ENCODE measurements around the gene PDE6G. TPM values are rescaled to one million over a fixed set of nuclear protein-coding genes. Genes with fewer than 3 reads are reported as not detected.

PDE6G gene
- polyA plus RNA-seq, 3 donors from 2014 or later = 75.1 to 98.8 (median 81.4) TPM

DNA sequence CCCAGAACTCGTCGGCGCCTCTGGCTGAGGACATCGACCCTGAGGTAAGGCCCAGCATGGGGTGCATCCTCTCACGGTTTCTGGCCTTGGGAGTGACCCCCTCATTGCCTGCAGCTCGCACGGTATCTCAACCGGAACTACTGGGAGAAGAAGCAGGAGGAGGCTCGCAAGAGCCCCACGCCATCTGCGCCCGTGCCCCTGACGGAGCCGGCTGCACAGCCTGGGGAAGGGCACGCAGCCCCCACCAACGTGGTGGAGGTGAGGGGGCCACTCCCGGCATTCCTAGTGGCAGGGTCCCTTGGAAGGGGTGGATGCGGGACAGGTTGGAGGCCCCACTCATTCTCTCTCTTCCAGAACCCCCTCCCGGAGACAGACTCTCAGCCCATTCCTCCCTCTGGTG, 38.5 kb upstream of the PDE6G start:
- peaks cover 0 to 14% (median 0%) of the 10 kb centered on the region in 3 donors for H3K36me3 Mint-ChIP-seq
- H3K9me3 Mint-ChIP-seq = no peaks in the 10 kb centered on the region
- no peak overlapping the region for H3K27ac Mint-ChIP-seq
- peaks cover 2 to 6% (median 3%) of the 10 kb centered on the region in 3 donors for H3K27me3 Mint-ChIP-seq (ENCODE audit: low read depth in 3 of 3)
- no peaks in the 10 kb centered on the region for H3K4me1 Mint-ChIP-seq
- DNase-seq = no peak
- no peak overlapping the region for H3K4me3 Mint-ChIP-seq

DNA sequence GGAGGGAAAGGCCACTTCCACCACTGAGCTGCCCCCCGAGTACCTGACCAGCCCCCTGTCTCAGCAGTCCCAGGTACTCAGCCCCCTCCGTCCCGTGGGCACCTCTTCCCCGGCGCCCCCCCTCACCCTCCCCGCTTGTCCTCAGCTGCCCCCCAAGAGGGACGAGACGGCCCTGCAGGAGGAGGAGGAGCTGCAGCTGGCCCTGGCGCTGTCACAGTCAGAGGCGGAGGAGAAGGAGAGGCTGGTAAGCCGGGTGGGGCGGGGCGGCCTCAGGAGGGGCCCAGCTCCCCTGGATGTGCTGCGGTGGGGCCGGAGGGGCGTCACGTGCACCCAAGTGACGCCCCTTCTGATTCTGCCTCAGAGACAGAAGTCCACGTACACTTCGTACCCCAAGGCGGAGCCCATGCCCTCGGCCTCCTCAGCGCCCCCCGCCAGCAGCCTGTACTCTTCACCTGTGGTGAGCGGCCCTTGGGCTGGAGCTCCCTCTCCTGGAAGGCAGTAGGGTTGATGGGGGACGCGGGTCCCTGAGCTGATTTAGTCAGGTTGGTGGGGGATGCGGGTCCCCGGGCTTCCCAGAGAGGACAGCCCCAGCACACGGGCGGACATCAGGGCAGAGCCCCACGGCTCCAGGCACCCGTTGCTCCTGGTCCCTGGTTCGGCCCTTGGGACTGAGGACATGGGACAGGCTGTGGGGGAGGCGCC, 37.3 kb upstream of the PDE6G start:
- Mint-ChIP-seq H3K4me3 (no peak overlapping the region), H3K36me3 (peaks cover 0 to 14% (median 4%) of the 10 kb centered on the region in 3 donors), H3K27me3 (ENCODE audit: low read depth in 3 of 3) (peaks cover 2 to 10% (median 3%) of the 10 kb centered on the region in 3 donors), H3K4me1 (peaks cover 0 to 6% of the 10 kb centered on the region in 2 donors), H3K9me3 (no peaks in the 10 kb centered on the region), H3K27ac (no peak overlapping the region)
- no peak for DNase-seq

DNA sequence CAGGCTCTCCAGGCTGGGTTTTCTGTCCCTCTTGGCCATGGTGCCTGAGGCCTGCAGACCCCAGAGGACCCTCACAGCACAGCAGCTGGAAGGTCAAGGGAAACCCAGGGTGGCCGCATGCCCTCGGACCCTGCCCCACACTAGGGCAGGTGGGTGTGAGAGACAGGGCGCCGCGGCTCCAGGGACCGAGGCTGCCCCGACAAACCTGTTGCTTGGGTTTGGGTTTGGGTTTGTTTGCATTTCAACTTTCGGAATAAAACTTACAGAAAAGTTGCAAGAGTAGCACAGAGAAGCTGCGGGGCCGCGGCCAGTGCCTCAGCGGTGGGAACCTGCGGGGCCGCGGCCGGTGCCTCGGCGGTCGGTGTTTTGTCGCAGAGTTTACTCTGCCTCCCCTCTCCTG, 35.3 kb upstream of the PDE6G start:
- Mint-ChIP-seq H3K9me3 (no peaks in the 10 kb centered on the region), H3K27me3 (ENCODE audit: low read depth in 3 of 3) (peaks cover 1 to 10% (median 2%) of the 10 kb centered on the region in 3 donors), H3K4me3 (no peak overlapping the region), H3K36me3 (peaks cover 0 to 5% (median 4%) of the 10 kb centered on the region in 3 donors), H3K27ac (no peak overlapping the region), H3K4me1 (peaks cover 0 to 11% of the 10 kb centered on the region in 2 donors)
- DNase-seq = no peak

DNA sequence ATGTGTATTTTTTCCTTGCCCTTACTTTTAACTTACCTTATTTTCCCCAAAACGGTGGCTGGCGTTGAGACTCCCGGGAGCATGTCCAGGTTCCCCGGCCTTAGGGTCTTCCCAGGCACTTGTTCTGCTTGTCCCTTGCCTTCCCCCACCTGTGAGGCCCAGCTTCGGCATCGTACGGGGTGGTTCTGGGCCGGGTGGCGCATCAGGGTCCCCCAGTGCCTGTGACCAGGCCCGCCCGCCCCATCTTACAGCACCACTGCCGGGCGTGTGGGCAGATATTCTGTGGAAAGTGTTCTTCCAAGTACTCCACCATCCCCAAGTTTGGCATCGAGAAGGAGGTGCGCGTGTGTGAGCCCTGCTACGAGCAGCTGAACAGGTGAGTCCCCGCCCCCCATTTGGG, 34.9 kb upstream of the PDE6G start:
- Mint-ChIP-seq H3K27me3 (ENCODE audit: low read depth in 3 of 3) (peaks cover 2 to 10% (median 3%) of the 10 kb centered on the region in 3 donors), H3K9me3 (no peaks in the 10 kb centered on the region), H3K4me3 (no peak overlapping the region), H3K4me1 (peaks cover 3 to 13% of the 10 kb centered on the region in 2 donors), H3K27ac (no peak overlapping the region), H3K36me3 (peaks cover 2 to 6% (median 5%) of the 10 kb centered on the region in 3 donors)
- no peak for DNase-seq

GRCh38 chr17:81690549-81690948, 34.2 kb upstream of the PDE6G start:
- H3K4me3 Mint-ChIP-seq = no peak overlapping the region
- peaks cover 3 to 7% (median 5%) of the 10 kb centered on the region in 3 donors for H3K36me3 Mint-ChIP-seq

DNA sequence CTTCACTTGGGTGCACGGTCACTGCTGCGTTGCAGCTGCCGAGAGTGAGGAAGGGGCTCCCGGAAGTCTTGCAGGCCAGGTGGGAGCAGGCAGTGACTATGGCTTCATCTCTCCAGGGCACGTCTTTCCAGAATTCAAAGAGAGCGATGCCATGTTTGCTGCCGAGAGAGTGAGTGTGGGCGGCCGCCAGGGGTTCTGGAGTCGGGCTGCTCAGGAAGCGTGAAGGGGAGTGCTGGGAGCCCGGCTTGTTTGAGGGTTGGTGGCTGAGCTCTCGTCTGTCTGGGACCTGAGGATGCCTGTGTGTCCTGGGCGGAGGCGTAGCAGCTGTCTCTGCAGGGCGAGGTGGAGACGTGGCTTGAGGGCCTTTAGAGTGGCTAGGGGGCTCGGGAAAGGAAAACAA, 33.7 kb upstream of the PDE6G start:
- H3K4me1 Mint-ChIP-seq = peaks cover 14 to 21% of the 10 kb centered on the region in 2 donors
- H3K27ac Mint-ChIP-seq = no peak overlapping the region
- DNase-seq = no peak
- H3K27me3 Mint-ChIP-seq (ENCODE audit: low read depth in 3 of 3) = peaks cover 2 to 9% (median 3%) of the 10 kb centered on the region in 3 donors
- H3K9me3 Mint-ChIP-seq = no peaks in the 10 kb centered on the region
- H3K4me3 Mint-ChIP-seq = no peak overlapping the region
- H3K36me3 Mint-ChIP-seq = peaks cover 3 to 7% (median 5%) of the 10 kb centered on the region in 3 donors

More at GRCh38 chr17:81690549-81690948, 34.2 kb upstream of the PDE6G start:
- H3K27me3 Mint-ChIP-seq (ENCODE audit: low read depth in 3 of 3) = peaks cover 2 to 10% (median 3%) of the 10 kb centered on the region in 3 donors
- peaks cover 9 to 17% of the 10 kb centered on the region in 2 donors for H3K4me1 Mint-ChIP-seq
- H3K27ac Mint-ChIP-seq = no peak overlapping the region
- no peaks in the 10 kb centered on the region for H3K9me3 Mint-ChIP-seq
- DNase-seq = no peak

DNA sequence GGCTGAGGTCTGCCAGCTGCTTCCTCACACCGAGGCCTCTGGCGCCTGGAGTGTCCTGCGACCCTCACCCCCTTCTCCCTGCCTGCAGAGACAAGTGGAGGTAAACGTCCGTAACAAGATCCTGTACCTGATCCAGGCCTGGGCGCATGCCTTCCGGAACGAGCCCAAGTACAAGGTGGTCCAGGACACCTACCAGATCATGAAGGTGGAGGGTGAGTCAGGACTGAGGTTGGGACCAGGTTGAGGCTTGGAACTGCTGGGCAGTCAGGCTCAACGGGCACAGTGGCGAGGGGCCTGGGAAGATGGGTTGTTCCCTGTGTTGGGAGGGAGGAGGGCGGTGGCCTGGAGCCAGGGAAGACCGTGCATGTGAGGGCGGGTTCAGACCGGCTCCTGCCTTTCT, 32.3 kb upstream of the PDE6G start:
- Mint-ChIP-seq H3K4me3 (no peak overlapping the region), H3K4me1 (peaks cover 26 to 31% of the 10 kb centered on the region in 2 donors), H3K36me3 (peaks cover 3 to 7% (median 5%) of the 10 kb centered on the region in 3 donors), H3K27me3 (ENCODE audit: low read depth in 3 of 3) (peaks cover 2 to 11% (median 5%) of the 10 kb centered on the region in 3 donors), H3K9me3 (no peaks in the 10 kb centered on the region), H3K27ac (no peak overlapping the region)
- DNase-seq = no peak

GRCh38 chr17:81687770-81688541, 31.6 kb upstream of the PDE6G start:
- H3K36me3 Mint-ChIP-seq = peaks cover 3 to 7% (median 5%) of the 10 kb centered on the region in 3 donors
- no peak overlapping the region for H3K27ac Mint-ChIP-seq
- DNase-seq = no peak
- no peaks in the 10 kb centered on the region for H3K9me3 Mint-ChIP-seq
- H3K4me3 Mint-ChIP-seq = peak overlapping the region in 1 of 5 donors; percentile 38
- H3K27me3 Mint-ChIP-seq (ENCODE audit: low read depth in 3 of 3) = peaks cover 3 to 15% (median 5%) of the 10 kb centered on the region in 3 donors
- peaks cover 31 to 34% of the 10 kb centered on the region in 2 donors for H3K4me1 Mint-ChIP-seq

DNA sequence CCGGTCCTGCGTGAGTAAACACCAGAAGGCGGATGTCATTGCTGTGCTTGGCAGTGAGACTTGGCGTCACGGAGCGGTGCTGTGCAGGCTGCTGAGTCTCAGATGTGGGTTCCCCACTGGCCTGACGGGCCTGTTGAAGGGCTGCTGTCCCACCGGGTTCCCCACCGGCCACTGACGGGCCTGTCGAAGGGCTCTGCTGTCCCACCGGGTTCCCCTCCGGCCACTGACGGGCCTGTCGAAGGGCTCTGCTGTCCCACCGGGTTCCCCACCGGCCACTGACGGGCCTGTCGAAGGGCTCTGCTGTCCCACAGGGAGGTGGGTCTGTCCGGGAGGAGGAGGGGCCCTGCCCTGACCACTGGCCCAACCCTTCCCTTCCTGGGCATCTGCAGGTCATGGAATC, 30.3 kb upstream of the PDE6G start:
- Mint-ChIP-seq H3K4me3 (no peak overlapping the region), H3K27me3 (ENCODE audit: low read depth in 3 of 3) (peaks cover 3 to 16% (median 5%) of the 10 kb centered on the region in 3 donors), H3K4me1 (peaks cover 37 to 41% of the 10 kb centered on the region in 2 donors), H3K27ac (no peak overlapping the region), H3K9me3 (no peaks in the 10 kb centered on the region), H3K36me3 (peaks cover 3 to 5% (median 3%) of the 10 kb centered on the region in 3 donors)
- DNase-seq = no peak

GRCh38 chr17:81685108-81685507, 28.8 kb upstream of the PDE6G start:
- DNase-seq = no peak
- Mint-ChIP-seq H3K27ac (peak overlapping the region; percentile 73 to 85 (median 80)), H3K4me3 (peak overlapping the region; percentile 80 to 87 (median 81)), H3K36me3 (peaks cover 3 to 5% (median 3%) of the 10 kb centered on the region in 3 donors), H3K27me3 (ENCODE audit: low read depth in 3 of 3) (peaks cover 3 to 16% (median 5%) of the 10 kb centered on the region in 3 donors), H3K9me3 (no peaks in the 10 kb centered on the region), H3K4me1 (peaks cover 37 to 42% of the 10 kb centered on the region in 2 donors)

DNA sequence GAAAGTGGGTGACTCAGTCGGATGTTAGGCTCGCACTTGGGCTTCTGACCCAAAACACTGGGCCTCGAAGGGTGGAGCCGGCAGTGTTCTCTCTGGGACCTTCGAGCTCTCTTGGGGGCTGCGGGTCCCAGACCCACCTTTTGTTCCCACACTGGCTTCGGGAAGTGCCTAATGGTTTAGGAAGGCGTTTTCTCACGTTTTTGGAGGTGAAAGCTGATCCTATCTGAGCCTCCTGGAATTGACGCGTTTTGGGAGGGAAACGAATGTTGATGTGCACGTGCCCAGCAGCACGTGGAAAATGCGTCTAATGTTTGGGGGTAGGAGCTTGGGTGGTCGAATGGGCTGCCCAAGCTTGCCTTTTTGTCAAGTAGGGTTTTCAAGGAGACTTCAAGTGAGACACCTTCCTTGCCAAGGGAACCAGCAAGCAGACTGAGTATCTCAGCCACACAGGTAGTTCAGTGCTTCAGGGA, 28.1 kb upstream of the PDE6G start:
- H3K36me3 Mint-ChIP-seq = peaks cover 3 to 5% (median 3%) of the 10 kb centered on the region in 3 donors
- H3K9me3 Mint-ChIP-seq = no peaks in the 10 kb centered on the region
- DNase-seq = no peak
- H3K27ac Mint-ChIP-seq = peak overlapping the region; percentile 73 to 85 (median 80)
- H3K4me1 Mint-ChIP-seq = peaks cover 37 to 42% of the 10 kb centered on the region in 2 donors
- peaks cover 3 to 11% (median 5%) of the 10 kb centered on the region in 3 donors for H3K27me3 Mint-ChIP-seq (ENCODE audit: low read depth in 3 of 3)
- H3K4me3 Mint-ChIP-seq = peak overlapping the region; percentile 80 to 87 (median 81)

DNA sequence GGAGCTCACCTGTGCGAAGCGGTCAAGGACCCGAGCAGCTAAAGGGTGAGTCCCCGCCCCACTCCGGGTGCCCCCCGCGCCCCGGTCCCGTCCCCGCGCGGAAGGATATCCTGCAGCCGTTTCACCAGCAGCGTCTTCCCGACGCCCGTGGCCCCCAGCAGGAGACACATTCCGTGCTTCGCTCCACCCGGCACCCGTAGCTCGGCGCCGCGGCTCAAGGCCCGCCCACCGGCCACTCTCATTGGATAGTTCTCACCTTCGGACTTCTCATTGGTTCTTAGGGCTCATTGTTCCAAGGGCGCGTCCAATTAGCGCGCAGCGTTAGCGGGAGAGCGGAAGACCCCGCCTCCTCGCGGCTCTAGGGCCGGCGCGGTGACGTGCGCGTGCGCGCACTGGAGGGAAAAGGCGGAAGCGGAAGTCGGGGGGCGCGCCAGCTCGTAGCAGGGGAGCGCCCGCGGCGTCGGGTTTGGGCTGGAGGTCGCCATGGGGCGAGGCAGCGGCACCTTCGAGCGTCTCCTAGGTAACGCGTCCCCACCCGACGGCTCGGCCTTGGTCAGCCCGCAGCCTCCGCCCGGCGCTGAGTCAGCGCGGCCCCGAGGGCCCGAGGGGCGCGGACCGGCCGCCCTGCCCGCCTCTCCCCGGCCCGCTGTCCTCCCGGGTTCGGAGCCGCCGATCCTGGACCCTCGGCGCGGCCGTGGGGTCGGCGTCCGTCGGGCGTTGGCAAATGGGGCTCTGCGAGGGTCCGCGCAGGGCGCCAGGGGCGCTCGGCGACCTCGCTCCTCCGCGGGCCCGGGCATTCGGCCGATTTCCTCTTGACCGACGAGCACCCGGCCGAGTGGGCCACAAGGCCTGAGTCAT, 27.5 kb upstream of the PDE6G start, which contains the start of the genes ARL16 and HGS:
TSS of gene ARL16 (minus strand) at position 214 of the 858 bp plus-strand sequence. CDS start at position 170, 44 bp downstream.
TSS of gene HGS (plus strand) at position 428 of the 858 bp plus-strand sequence. CDS start at position 484, 56 bp downstream.
- Mint-ChIP-seq H3K27me3 (ENCODE audit: low read depth in 3 of 3) (peaks cover 3 to 11% (median 5%) of the 10 kb centered on the region in 3 donors), H3K27ac (peak within 1 kb of the TSS; percentile 85 to 95 (median 89)), H3K9me3 (no peaks in the 10 kb centered on the region), H3K4me3 (peak within 1 kb of the TSS; percentile 92 to 98 (median 95)), H3K36me3 (peaks cover 2 to 3% (median 3%) of the 10 kb centered on the region in 3 donors), H3K4me1 (peaks cover 37 to 39% of the 10 kb centered on the region in 2 donors)
- peak; percentile 98 to 99 (median 99) for DNase-seq

- no peak for DNase-seq
- Mint-ChIP-seq H3K36me3 (peaks cover 0 to 3% (median 3%) of the 10 kb centered on the region in 3 donors), H3K4me1 (peaks cover 36 to 37% of the 10 kb centered on the region in 2 donors), H3K27ac (peak overlapping the region in 5 of 6 donors; percentile 59 to 85 (median 78)), H3K4me3 (peak overlapping the region; percentile 92 to 98 (median 95)), H3K9me3 (no peaks in the 10 kb centered on the region), H3K27me3 (ENCODE audit: low read depth in 3 of 3) (peaks cover 3 to 9% (median 5%) of the 10 kb centered on the region in 3 donors)
Observed at GRCh38 chr17:81683208-81683583, 26.9 kb upstream of the PDE6G start.

All from immature natural killer cell (primary cell).